Smooth muscle cell (in vitro differentiated cells): Measurements from ENCODE around the gene ADSS2. TPM values are rescaled to one million over a fixed set of nuclear protein-coding genes. Genes with fewer than 3 reads are reported as not detected.
"Not testable (repeated sequence)": the region's sequence is repeated elsewhere in the genome, so short reads cannot be mapped to it uniquely, and the experiment has no call there.

Experiments used
- DNase-seq: peaks from one replicate; lab custom pipeline; 2025; ENCODE audit not compliant: unreplicated experiment; lab: John Stamatoyannopoulos, UW
- H2AFZ ChIP-seq: fragments of 200-600 bp; sonication (generic); 2 replicates; pipeline ENCODE4 v1.6.0; 2016; ENCODE audit warnings: antibody characterized with exemption, low read depth, mild to moderate bottlenecking
- H3F3A ChIP-seq: fragments of 200-600 bp; sonication (generic); 2 replicates; pipeline ENCODE4 v1.6.0; 2017; ENCODE audit warnings: antibody characterized with exemption, low read depth
- H3K27ac ChIP-seq: fragments of 200-600 bp; sonication (generic); 2 replicates; pipeline ENCODE4 v1.5.1; 2016; ENCODE audit warnings: low read depth, mild to moderate bottlenecking
- H3K27me3 ChIP-seq: fragments of 200-600 bp; sonication (generic); 2 replicates; pipeline ENCODE4 v1.6.1; 2016; ENCODE audit warnings: low read depth, mild to moderate bottlenecking
- H3K36me3 ChIP-seq: fragments of 200-600 bp; sonication (generic); 2 replicates; pipeline ENCODE4 v1.5.1; 2016; ENCODE audit warnings: low read depth
- H3K4me1 ChIP-seq: fragments of 200-600 bp; sonication (generic); 2 replicates; pipeline ENCODE4 v1.5.1; 2016; ENCODE audit warnings: low read depth
- H3K4me2 ChIP-seq: fragments of 200-600 bp; sonication (generic); 2 replicates; pipeline ENCODE4 v1.6.0; 2016; ENCODE audit warnings: mild to moderate bottlenecking
- H3K4me3 ChIP-seq: fragments of 200-600 bp; sonication (generic); 2 replicates; pipeline ENCODE4 v1.5.1; 2016; ENCODE audit warnings: mild to moderate bottlenecking
- H3K79me2 ChIP-seq: fragments of 200-600 bp; sonication (generic); 2 replicates; pipeline ENCODE4 v1.6.0; 2016; ENCODE audit warnings: low read depth, mild to moderate bottlenecking
- H3K9ac ChIP-seq: fragments of 200-600 bp; sonication (generic); 2 replicates; pipeline ENCODE4 v1.6.0; 2016; ENCODE audit warnings: low read depth
- H3K9me3 ChIP-seq: fragments of 200-600 bp; sonication (generic); replicated peaks from 2 replicates; pipeline ENCODE4 v1.5.1; 2016; ENCODE audit warnings: low read depth
- H4K20me1 ChIP-seq: fragments of 200-600 bp; sonication (generic); 2 replicates; pipeline ENCODE4 v1.6.0; 2016; ENCODE audit warnings: low read depth
- CTCF ChIP-seq: fragments of 200-600 bp; sonication (generic); IDR thresholded peaks from 2 replicates; pipeline ENCODE4 v1.5.1; 2017; ENCODE audit warnings: borderline replicate concordance, mild to moderate bottlenecking, antibody characterized with exemption; ENCODE audit not compliant: insufficient read depth, poor library complexity, severe bottlenecking
- WGBS: methylation state at CpG from one replicate; pipeline ENCODE4 v1.1.7; 2016; ENCODE audit warnings: low lambda C conversion rate; 5-methylcytosine and 5-hydroxymethylcytosine counted together
- polyA plus RNA-seq: library from polyadenylated mRNA; unstranded; fragments of >200 nt; fragmentation: Nextera tagmentation; extraction: Ambion mirVana; gene quantifications from 2 replicates; pipeline ENCODE4 v1.2.1, GENCODE V29; 2016
- total RNA-seq: library from RNA; depleted of rRNA; stranded (reverse); fragments of >200 nt; gene quantifications from 2 replicates; pipeline ENCODE4 v1.2.3, GENCODE V29; 2014

The ADSS2 gene
- total and polyA plus RNA-seq, 2 experiments from 2014 or later, result 13.8 to 35.1 TPM

DNA sequence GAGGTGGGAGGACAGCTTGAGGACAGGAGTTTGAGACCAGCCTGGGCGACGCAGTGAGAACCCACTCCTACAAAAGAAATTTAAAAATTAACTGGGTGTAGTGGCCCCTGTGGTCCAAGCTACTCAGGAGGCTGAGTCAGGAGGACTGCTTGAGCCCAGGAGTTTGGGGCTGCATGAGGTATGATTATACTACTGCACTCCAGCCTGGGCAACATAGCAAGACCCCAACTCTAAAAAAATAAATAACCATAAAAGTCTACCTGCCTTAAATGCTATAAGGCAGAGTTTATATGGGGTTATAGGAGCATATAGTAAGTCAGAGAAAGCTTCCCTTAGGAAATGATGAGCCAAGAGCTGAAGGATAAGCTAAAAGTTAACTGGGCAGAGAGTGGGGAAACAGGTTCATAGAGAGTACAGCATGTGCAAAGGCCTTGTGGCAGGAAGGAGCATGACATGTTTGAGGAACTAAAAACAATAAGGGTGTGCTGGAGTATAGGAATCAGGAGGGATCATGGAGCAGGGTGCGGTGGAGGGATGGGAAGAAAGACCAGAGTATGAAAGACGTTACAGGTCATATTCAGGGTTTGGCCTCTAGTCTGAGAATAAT lies 68.3 kb downstream of the ADSS2 start:
- H4K20me1 ChIP-seq, result no peaks in the 10 kb centered on the region
- H3K9ac ChIP-seq, result no peak overlapping the region
- no peaks in the 10 kb centered on the region for H3K79me2 ChIP-seq
- H3K4me2 ChIP-seq, result no peak overlapping the region
- H3K27me3 ChIP-seq, result no peaks in the 10 kb centered on the region
- no peak for TF ChIP-seq CTCF
- H3K4me1 ChIP-seq, result no peaks in the 10 kb centered on the region
- H2AFZ ChIP-seq, result no peak overlapping the region
- no peaks in the 10 kb centered on the region for H3K9me3 ChIP-seq
- no peak overlapping the region for H3K27ac ChIP-seq
- 86% methylated on average over 4 of the region's 4 CpGs for WGBS
- H3F3A ChIP-seq, result peaks cover 4% of the 10 kb centered on the region
- no peaks in the 10 kb centered on the region for H3K36me3 ChIP-seq
- H3K4me3 ChIP-seq, result no peak overlapping the region
- no peak for DNase-seq

DNA sequence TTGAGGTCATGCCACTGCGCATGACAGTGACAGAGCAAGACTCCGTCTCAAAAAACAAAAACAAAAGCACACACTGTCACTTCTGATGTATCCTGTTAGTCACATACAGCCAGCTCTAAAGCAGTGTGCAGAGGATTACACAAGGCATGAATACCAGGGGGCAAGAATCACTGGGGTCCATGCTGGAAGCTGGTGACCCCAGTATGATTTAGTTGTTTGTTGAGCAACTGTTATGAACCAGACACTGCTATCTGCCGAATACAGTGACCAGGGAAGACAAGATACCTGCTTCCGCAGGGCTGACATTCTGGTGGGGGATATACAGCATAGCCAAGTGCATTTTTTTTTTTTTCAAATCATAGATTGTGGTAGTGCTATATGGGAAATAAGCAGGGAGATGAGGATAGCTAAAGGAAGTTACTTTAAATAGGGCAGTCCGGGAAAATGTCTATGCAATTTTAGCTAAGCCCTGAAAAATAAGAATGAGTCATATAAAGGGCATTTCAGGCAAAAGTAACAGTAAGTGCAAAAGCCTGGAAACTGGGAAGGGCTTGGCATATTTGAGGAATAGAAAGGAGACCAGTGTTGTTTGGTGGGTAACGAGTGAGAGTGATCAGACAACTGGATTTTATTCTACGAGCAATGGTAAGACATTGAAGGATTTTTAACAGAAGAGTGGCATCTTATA lies 69.7 kb downstream of the ADSS2 start:
- Histone ChIP-seq H3K36me3 (no peaks in the 10 kb centered on the region), H3K9ac (no peak overlapping the region), H3K4me1 (no peaks in the 10 kb centered on the region), H4K20me1 (no peaks in the 10 kb centered on the region), H3K27me3 (no peaks in the 10 kb centered on the region), H3K27ac (peak overlapping the region; percentile 60), H3F3A (peaks cover 4% of the 10 kb centered on the region), H3K4me3 (no peak overlapping the region), H3K79me2 (no peaks in the 10 kb centered on the region), H2AFZ (no peak overlapping the region), H3K4me2 (peak overlapping the region; percentile 19), H3K9me3 (no peaks in the 10 kb centered on the region)
- DNase-seq, result no peak
- WGBS, result 51% methylated on average over 7 of the region's 7 CpGs
- TF ChIP-seq CTCF, result no peak

- H3K4me3 ChIP-seq, result no peak overlapping the region
- no peak overlapping the region for H2AFZ ChIP-seq
- H3K4me1 ChIP-seq, result peaks cover 6% of the 10 kb centered on the region
- H3K27ac ChIP-seq, result no peak overlapping the region
- WGBS, result 92% methylated on average over 6 of the region's 6 CpGs
- DNase-seq, result no peak
- no peaks in the 10 kb centered on the region for H3K36me3 ChIP-seq
- H4K20me1 ChIP-seq, result no peaks in the 10 kb centered on the region
- H3K4me2 ChIP-seq, result no peak overlapping the region
- no peak overlapping the region for H3K9ac ChIP-seq
- no peak for TF ChIP-seq CTCF
- no peaks in the 10 kb centered on the region for H3K79me2 ChIP-seq
- no peaks in the 10 kb centered on the region for H3F3A ChIP-seq
- no peaks in the 10 kb centered on the region for H3K27me3 ChIP-seq
- no peaks in the 10 kb centered on the region for H3K9me3 ChIP-seq
Observed at GRCh38 chr1:244376126-244376525, 75.6 kb downstream of the ADSS2 start.

DNA sequence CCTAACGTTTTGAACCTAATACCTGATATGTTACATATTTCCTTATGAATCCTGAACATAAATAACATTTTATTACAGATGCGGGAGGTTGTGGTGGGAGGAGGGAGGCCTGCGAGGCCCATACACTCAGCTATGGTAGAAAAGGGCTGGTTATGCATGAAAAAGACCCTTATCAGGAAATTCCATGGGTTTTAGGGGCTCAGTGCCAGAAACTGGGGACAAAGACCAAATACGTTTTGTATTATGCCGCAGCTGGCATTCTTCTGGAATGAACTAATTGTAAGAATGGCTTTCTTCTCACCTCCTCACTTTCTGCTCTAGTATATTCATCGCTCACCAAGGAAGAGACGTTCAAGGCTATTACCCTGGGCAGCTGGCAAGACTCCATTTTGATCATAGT lies 76.7 kb downstream of the ADSS2 start:
- no peaks in the 10 kb centered on the region for H3F3A ChIP-seq
- TF ChIP-seq CTCF, result no peak
- no peak overlapping the region for H3K4me3 ChIP-seq
- no peak overlapping the region for H3K4me2 ChIP-seq
- DNase-seq, result no peak
- H3K27me3 ChIP-seq, result no peaks in the 10 kb centered on the region
- H3K79me2 ChIP-seq, result no peaks in the 10 kb centered on the region
- WGBS, result 89% methylated on average over 7 of the region's 7 CpGs
- no peak overlapping the region for H2AFZ ChIP-seq
- H3K4me1 ChIP-seq, result peaks cover 12% of the 10 kb centered on the region
- no peaks in the 10 kb centered on the region for H3K9me3 ChIP-seq
- H3K36me3 ChIP-seq, result no peaks in the 10 kb centered on the region
- H4K20me1 ChIP-seq, result no peaks in the 10 kb centered on the region
- H3K27ac ChIP-seq, result no peak overlapping the region
- H3K9ac ChIP-seq, result no peak overlapping the region

- not testable (repeated sequence) for H3F3A ChIP-seq, H3K9me3 ChIP-seq, H3K27me3 ChIP-seq, H3K36me3 ChIP-seq, H2AFZ ChIP-seq, H3K79me2 ChIP-seq, H3K4me3 ChIP-seq, DNase-seq, H3K27ac ChIP-seq, H4K20me1 ChIP-seq, H3K4me2 ChIP-seq, H3K9ac ChIP-seq
- peaks cover 12% of the 10 kb centered on the region for H3K4me1 ChIP-seq
- WGBS, result 96% methylated on average over 6 of the region's 6 CpGs
Observed at GRCh38 chr1:244374484-244374883, 77.2 kb downstream of the ADSS2 start.
